CD4-positive, alpha-beta T cell treated with Interleukin-21 for 1 hour (primary cell): ENCODE measurements around the gene SYNJ2.

ENCODE experiments used
- DNase-seq: peaks from one replicate; pipeline ENCODE4 v3.0.0-alpha.2; 2020

Gene SYNJ2

DNA sequence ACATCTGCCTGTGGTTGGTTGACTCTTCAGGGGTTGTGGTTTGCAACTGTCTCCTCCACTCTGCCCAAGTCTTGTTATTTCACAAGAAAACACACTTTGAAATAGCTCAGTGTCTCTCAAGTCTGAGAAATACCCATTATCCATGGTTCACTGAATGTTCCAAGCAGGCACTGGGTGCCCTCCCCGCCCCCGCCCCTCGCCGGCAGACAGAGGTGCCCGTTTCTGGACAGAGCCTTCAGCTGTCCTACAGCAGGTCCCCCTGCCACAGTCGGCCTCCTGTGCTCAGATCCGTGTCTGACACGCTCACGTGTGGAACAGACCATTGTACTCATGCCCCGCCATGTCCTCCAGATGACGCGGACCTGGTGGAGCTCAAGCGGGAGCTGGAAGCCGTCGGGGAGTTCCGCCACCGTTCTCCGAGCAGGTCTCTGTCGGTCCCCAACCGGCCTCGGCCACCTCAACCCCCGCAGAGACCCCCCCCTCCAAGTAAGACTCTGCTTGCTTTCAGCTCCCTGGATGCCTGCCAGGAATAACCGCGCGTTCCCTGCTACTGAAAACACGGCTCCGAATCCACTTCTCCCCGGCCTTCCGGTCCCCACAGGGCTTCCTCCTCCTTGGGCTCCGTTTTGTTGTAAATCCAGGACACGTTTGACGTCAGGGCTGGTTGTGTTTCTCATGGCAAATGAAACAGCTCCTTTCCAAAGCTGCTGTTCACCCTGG, 105.0 kb downstream of the SYNJ2 start:
- no peak for DNase-seq

DNA sequence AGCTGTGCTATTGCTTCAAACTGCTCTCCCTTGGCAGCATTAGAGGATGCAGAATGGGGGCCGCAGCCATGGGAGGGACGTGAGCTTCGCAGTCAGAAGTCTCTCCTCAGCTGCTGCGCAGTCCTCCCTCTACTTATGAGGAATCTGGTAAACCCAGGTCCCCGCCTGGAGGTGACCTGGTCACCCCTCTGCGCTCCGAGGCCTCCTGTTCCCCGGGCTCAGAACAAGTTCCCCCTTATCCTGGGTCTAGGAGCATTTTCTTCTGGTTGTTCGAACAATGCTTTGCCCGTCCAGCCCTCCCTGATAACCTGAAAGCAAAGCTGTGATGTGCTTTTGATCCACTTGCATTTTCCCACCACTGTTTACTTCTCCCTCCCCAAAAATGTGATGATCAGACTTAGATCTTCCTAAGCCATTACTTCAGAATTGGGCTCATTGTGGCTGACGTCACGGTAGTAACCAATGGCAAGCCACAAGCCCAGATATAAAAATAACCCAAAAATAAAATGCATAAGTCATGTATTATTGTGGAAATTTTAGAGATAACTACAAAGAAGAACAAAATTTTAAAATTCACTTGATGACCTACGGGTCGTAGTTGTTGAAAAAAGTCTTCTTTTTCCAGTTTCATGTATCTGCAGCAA, 105.7 kb downstream of the SYNJ2 start:
- DNase-seq: no peak

DNA sequence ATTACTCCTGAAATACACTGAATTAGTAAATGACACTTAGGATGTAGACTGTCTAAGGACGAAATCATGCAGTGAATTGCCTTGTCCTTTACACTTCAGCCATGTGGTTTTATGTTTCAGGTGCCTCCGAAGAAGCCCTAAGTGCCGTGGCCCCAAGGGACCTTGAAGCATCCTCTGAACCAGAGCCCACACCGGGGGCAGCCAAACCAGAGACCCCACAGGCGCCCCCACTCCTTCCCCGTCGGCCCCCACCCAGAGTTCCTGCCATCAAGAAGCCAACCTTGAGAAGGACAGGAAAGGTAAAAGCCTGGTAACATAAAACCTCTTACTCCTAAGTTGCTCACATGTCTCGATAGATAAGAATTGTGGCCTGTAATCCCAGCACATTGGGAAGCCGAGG, 111.1 kb downstream of the SYNJ2 start:
- DNase-seq: no peak

DNA sequence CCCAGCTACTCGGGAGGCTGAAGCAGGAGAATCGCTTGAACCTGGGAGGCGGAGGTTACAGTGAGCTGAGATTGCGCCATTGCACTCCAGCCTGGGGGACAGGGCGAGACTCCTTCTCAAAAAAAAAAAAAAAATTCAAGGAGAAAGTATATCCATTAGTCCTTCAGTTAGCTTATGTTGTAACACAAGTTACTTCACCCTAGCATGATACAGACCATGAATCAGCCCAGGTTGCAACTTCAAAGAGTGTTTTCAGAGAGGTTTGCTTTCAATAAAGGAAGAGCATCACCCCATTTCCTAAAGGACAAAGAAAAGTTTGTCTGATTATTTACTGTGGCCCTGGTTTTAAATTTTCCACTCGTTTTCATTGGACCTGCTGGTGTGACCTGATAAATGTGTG, 113.4 kb downstream of the SYNJ2 start:
- no peak for DNase-seq

DNA sequence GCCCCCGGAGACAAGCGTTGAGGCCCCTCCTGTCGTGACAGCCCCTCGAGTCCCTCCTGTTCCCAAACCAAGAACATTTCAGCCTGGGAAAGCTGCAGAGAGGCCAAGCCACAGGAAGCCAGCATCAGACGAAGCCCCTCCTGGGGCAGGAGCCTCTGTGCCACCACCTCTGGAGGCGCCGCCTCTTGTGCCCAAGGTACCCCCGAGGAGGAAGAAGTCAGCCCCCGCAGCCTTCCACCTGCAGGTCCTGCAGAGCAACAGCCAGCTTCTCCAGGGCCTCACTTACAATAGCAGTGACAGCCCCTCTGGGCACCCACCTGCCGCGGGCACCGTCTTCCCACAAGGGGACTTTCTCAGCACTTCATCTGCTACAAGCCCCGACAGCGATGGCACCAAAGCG, 114.0 kb downstream of the SYNJ2 start:
- DNase-seq: no peak

DNA sequence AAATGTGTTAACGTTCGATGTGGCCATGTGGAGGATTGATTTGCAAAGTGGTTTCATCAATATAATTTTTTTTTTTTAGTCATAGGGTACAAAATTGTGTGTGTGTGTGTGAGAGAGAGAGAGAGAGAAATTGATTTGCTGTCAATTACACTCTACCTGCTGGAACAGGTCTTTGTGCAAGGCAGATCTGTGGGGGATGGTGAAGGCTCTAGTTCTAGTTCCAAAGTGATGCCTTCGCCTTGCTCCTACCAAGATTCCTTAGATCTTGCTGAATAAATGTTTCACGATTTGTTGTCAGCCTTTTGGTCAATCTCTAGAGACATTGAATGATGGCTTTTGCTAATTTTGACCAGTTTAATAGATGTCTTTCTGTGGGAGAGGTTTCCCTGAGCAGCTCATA, 121.6 kb downstream of the SYNJ2 start:
- DNase-seq: no peak

DNA sequence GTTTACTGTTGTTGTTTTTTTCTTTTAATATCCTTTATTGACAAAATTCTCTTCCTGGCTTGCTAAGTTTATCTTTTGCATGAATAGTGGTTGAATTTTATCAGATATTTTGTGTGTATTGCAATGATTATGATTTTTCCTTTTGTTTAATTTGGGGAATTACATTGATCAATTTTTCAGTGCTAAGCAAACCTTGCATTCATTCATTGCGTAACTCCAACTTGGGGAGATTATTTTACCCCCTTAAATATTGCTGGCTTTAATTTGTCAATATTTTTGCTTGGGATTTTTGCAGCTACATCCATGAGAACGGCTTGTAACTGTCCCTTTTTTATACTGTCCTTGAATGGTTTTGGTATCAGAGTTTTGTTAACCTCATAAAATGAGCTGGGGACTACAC, 123.0 kb downstream of the SYNJ2 start:
- DNase-seq: no peak

DNA sequence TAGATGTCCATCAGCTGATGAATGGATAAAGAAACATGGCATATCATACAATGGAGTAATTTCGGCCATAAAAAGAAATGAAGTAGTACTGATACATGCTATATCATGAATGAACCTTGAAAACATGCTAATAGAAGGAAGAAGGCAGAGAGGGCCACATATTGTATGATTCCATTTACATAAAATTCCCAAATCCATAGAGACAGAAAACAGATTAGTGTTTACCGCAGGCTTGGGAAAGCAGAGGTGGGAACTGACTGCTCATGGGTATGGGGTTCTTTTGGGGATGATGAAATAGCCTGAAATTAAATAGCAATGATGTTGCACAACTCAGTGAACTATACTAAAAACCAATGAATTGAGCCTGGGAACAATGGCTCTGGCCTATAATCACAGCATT, 128.1 kb downstream of the SYNJ2 start:
- DNase-seq: no peak

DNA sequence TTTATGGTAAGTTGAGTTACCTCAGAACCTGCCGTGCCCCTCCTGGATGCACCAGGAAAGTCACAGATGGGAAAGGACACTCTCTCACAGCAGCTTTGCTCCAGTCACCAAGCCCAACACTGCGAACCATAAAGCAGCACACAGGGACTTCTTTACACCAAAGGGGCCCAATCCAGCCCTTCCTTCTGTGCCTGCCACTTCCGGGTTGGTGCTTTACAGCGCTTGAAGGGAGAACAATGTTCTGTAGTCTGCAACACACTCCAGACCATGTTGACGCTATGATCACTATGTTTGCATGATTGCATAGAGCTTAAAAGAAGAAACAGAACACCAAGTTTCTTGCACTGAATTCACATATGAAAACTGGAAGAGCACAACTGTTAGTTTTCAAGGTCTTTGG, 129.3 kb downstream of the SYNJ2 start:
- DNase-seq: no peak

DNA sequence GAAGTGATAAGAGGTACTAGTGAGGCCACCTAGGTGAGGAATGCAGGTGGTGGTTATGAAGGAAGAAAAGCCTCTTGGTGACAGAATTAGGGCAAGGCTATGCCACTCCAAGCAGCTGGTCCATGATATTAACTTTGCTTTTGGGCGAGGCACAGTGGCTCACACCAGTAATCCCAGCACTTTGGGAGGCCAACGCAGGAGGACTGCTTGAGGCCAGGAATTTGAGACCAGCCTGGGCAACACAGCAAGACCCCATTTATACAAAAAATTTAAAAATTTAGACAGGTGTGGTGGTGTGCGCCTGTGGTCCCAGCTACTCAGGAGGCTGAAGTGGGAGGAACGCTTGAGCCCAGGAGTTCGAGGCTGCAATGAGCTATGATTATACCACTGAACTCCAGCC, 130.3 kb downstream of the SYNJ2 start:
- DNase-seq: no peak

DNA sequence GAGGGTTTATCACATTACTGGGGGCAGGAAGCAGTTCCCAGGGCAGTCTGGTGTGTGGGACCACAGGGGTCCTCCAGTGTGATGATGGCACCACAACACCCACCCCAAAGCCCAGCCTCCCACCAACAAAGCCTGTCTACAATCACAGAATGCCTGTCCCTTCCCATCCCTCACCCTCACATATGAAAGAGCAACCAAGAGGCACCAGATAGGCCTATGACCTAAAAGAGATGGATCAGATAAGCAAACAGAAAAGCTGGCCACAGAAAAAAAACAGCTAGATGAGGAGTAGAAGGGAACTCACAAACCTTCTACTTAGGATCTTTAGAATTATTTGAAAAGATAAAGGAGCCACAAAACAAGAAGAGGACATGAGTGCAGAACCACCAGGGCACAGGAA, 132.1 kb downstream of the SYNJ2 start:
- DNase-seq: no peak

DNA sequence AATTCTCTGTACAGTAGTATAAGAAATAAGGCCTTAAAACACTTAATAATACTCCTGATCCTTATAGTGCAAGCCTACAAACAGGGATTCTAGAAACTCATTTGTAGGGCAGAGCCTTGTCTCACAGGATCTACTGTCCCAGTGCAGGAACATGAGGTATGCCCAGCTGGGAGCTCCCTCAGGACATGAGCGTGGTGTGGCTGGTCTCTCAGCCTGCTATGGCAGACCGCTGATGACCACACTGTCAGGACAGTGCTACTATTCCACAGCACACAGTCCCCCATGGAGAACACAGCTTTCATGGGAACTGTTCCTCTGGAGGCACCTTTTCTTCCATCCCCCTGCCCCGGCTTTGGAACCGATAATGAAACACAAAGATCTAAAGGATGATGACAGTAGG, 133.4 kb downstream of the SYNJ2 start:
- DNase-seq: no peak

DNA sequence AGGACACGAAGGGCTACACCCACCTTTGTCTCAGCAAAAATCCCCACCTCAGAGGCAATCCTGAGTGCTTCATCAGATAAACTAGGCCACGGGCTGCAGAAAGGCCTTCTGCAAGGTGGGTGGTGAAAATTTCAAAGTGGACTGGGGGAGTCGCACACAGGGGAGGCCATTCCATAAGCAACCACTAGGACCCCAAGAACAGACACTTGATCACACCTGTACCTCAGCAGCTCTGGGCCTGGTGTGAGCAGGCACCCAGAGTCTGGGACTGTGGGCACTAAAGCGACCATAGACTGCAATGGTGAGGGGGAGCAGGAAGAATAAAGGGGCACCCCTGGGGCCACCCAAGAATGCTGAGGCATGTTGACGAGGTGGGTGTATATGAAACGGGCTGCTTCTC, 133.8 kb downstream of the SYNJ2 start:
- DNase-seq: no peak

DNA sequence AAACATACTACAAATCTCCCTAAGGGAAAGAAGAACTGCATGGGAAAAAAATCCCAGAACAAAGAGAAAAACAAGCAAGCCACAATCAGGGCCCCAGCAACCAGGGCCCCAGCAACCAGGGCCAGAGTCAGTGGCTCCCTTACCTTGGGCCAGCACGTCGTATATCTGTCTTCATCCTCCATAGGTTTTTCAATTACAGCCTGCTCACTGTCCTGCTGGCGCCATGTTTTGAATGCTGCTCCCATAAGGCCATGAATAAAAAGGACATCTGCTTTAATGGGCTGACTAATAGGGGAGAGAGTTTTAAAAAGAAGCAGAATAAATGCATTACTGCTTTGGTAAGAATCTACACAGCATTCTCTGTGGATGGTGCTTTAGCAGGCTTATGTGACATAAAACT, 137.2 kb downstream of the SYNJ2 start:
- DNase-seq: no peak

DNA sequence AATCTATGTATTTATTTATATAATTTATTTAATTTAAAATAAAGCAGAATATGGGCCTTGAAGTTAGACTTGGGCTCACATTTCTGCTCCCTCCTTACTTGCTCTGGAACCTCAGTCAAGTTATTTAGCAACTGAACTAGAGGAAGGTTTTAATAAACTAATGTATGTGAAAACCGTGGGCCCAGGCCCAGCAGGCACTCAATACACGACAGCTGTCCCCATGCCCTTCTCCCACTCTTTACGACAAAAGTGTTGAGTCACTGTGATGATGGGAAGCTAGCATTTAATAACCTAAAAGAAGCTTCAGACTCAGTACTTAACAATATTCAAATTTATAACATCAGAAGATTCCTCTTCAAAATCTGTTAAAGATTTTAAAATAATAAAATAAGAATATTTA, 139.7 kb downstream of the SYNJ2 start:
- DNase-seq: no peak

DNA sequence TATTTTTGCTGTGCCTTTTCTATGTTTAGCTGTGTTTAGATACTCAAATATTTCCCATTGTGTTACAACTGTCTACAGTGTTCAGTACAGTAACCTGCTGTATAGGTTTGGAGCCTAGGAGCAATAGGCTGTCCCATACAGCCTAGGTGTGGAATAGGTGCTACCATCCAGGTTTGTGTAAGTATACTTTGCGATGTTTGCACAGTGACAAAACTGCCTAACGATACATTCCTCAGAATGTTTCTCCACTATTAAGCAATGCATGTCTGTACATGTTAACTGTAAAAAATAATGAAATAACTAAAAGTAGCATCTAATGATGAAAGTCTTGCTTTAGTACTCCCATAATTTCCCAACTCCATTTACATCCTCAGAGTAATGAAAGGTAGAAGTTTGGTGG, 140.4 kb downstream of the SYNJ2 start:
- DNase-seq: no peak

DNA sequence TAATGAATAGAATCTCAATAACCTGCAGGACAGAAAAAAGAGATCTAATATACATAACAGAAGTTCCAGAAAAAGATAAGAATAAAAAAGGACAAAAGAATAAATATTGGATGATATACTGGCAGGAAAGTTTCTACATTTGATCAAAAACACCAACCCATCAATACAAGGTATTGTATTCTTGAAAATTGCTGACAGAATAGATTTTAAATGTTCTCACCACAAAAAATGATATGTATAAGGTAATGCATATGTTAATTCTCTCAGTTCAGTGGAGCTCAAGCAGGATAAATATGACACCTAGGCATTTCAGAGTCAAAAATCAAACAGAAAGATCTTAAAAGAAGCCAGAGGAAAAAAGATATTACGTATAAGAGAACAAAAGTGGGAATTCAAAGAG, 142.6 kb downstream of the SYNJ2 start:
- DNase-seq: no peak

DNA sequence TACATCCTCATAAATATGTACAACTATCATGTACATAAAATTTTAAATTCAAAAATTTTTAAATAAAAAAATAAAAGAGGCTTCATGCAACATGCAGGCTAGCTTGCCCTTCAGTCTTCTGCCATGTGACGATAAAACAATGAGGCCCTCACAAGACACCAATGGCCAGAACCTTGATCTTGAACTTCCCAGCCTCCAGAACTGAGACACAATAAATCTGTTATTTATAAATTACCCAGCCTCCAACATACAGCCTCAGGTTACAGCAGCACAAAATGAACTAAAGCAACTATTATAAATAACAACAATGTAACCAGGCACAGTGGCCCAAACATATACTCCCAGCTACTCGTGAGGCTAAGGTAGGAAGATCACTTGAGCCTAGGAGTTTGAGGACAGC, 143.6 kb downstream of the SYNJ2 start:
- no peak for DNase-seq

DNA sequence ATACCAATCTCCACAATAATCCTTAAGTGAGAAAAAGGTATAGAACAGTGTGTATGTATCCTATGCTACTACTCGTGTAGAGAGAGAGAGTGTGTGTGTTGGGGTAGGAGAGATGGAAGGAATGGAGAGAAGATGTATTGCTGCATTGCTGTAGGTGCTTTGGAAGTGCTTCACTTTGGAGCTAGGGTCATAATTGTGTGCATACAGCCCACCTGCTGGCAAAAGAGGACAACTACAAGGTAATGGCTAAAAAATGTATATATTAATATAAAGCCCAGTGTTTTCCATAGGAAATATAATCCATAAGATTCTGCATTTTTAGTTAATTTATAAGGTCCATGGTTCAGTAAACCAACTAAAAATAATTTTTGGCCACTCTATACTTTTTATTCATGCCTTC, 150.3 kb downstream of the SYNJ2 start:
- peak; percentile 25 for DNase-seq

DNA sequence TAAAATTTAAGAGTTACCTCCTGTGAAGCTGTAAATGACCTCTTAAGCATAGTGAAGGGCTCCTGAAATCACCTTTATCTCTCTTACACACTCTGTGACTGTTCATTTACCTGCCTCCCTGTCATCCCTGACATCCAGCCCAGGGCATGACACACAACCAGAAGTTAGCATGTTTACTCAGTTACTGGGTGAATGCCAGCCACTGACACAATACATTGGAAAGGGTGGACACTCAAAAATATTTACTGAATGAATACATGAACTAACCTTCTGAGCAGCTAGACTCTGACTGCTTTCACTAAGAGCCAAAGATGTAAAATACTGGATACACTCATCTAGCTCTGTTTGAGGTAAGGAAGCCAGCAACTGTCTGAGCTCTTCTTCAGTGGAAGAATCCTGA, 161.1 kb downstream of the SYNJ2 start:
- no peak for DNase-seq

DNA sequence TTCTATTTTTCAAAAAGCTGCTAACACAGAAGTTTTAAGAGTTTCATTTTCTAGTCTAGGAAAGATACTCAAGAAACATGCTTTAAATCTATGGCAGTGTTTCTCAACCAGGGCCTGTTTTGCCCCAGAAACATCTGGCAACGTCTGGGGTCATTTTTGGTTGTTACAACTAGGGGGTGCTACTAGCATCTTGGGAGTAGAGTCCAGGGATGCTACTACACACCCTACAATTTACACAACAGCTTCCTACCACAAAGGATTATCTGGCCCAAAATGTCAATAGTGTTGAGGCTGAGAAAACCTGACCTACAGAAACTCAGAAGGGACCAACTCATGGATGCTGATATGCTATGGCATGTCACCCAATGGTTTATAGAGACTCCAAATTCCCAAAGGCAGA, 162.0 kb downstream of the SYNJ2 start:
- DNase-seq: no peak
